ENCODE data around the gene ZNF473. TPM values are rescaled to one million over a fixed set of nuclear protein-coding genes. Genes with fewer than 3 reads are reported as not detected.
"Not testable (repeated sequence)": the region's sequence is repeated elsewhere in the genome, so short reads cannot be mapped to it uniquely, and the experiment has no call there.

The ZNF473 gene
- total RNA-seq, 1 donor from 2014 or later, result 11.8 TPM

- Mint-ChIP-seq H3K4me3 (no peak overlapping the region), H3K27me3 (ENCODE audit: insufficient read depth) (no peaks in the 10 kb centered on the region)
Observed at GRCh38 chr19:50065938-50066337, 40.1 kb downstream of the ZNF473 start.

DNA sequence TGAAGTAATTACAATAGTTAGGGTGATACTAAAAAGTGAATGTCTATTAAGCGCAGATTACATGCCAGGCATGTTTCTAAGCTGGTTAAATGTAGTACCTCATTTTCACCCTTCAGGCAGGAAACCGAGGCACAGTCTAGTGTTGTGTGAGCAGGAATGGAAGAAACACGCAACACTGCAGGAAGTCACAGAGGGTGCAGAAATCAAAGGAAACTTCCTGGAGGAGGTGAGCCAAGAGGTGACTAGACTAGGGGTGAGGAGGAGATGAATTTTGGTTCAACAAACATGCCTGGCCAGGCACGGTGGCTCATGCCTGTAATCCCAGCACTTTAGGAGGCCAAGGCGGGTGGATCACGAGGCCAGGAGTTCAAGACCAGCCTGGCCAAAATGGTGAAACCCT is 41.8 kb downstream of the ZNF473 start:
- Mint-ChIP-seq H3K27me3 (ENCODE audit: insufficient read depth) (no peaks in the 10 kb centered on the region), H3K4me1 (ENCODE audit: low read depth) (no peaks in the 10 kb centered on the region), H3K4me3 (no peak overlapping the region), H3K27ac (no peak overlapping the region), H3K36me3 (ENCODE audit: low read depth) (no peaks in the 10 kb centered on the region), H3K9me3 (no peaks in the 10 kb centered on the region)
- intact Hi-C loops (cut with micrococcal nuclease), result no loop called here
- DNase-seq (ENCODE audit: low spot score), result no peak

More at GRCh38 chr19:50065938-50066337, 40.1 kb downstream of the ZNF473 start:
- H3K4me1 Mint-ChIP-seq (ENCODE audit: low read depth), result no peaks in the 10 kb centered on the region
- intact Hi-C loops (cut with micrococcal nuclease), result no loop called here
- no peak overlapping the region for H3K27ac Mint-ChIP-seq
- H3K36me3 Mint-ChIP-seq (ENCODE audit: low read depth), result no peaks in the 10 kb centered on the region
- H3K9me3 Mint-ChIP-seq, result peaks cover 8% of the 10 kb centered on the region
- DNase-seq (ENCODE audit: low spot score), result no peak

DNA sequence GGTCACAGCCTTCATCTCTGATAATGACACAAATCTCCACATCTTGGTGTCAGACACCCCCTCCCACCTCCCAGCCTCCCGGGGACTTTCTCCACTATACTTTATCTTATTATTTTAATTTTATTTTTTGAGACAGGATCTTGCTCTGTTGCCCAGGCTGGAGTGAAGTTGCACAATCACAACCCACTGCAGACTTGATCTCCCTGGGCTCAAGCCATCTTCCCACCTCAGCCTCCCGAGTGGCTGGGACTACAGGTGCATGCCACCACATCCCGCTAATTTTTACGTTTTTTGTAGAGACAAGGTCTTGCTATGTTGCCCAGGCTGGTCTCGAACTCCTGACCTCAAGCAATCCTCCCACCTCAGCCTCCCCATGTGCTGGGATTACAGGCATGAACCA is 42.6 kb downstream of the ZNF473 start:
- H3K9me3 Mint-ChIP-seq; H3K27ac Mint-ChIP-seq; H3K27me3 Mint-ChIP-seq (ENCODE audit: insufficient read depth); H3K36me3 Mint-ChIP-seq (ENCODE audit: low read depth); H3K4me3 Mint-ChIP-seq; DNase-seq (ENCODE audit: low spot score); H3K4me1 Mint-ChIP-seq (ENCODE audit: low read depth); intact Hi-C loops (cut with micrococcal nuclease): not testable (repeated sequence)

GRCh38 chr19:50075076-50075475 is 49.3 kb downstream of the ZNF473 start:
- H3K27me3 Mint-ChIP-seq (ENCODE audit: insufficient read depth); H3K4me1 Mint-ChIP-seq (ENCODE audit: low read depth); H3K4me3 Mint-ChIP-seq; H3K9me3 Mint-ChIP-seq; intact Hi-C loops (cut with micrococcal nuclease); DNase-seq (ENCODE audit: low spot score); H3K27ac Mint-ChIP-seq; H3K36me3 Mint-ChIP-seq (ENCODE audit: low read depth): not testable (repeated sequence)

GRCh38 chr19:50075644-50076372 is 50.0 kb downstream of the ZNF473 start:
- intact Hi-C loops (cut with micrococcal nuclease); H3K27me3 Mint-ChIP-seq (ENCODE audit: insufficient read depth); H3K36me3 Mint-ChIP-seq (ENCODE audit: low read depth); H3K4me3 Mint-ChIP-seq; H3K4me1 Mint-ChIP-seq (ENCODE audit: low read depth); H3K9me3 Mint-ChIP-seq; H3K27ac Mint-ChIP-seq; DNase-seq (ENCODE audit: low spot score): not testable (repeated sequence)

- intact Hi-C loops (cut with micrococcal nuclease); H3K9me3 Mint-ChIP-seq; H3K36me3 Mint-ChIP-seq (ENCODE audit: low read depth): not testable (repeated sequence)
Observed at GRCh38 chr19:50076581-50077355, 51.0 kb downstream of the ZNF473 start.

GRCh38 chr19:50079014-50079413 is 53.2 kb downstream of the ZNF473 start:
- H3K27me3 Mint-ChIP-seq (ENCODE audit: insufficient read depth); H3K27ac Mint-ChIP-seq; H3K9me3 Mint-ChIP-seq; intact Hi-C loops (cut with micrococcal nuclease); H3K4me1 Mint-ChIP-seq (ENCODE audit: low read depth); H3K36me3 Mint-ChIP-seq (ENCODE audit: low read depth); H3K4me3 Mint-ChIP-seq; DNase-seq (ENCODE audit: low spot score): not testable (repeated sequence)

More at GRCh38 chr19:50076581-50077355, 51.0 kb downstream of the ZNF473 start:
- not testable (repeated sequence) for H3K4me3 Mint-ChIP-seq; H3K4me1 Mint-ChIP-seq (ENCODE audit: low read depth); H3K27me3 Mint-ChIP-seq (ENCODE audit: insufficient read depth); DNase-seq (ENCODE audit: low spot score); H3K27ac Mint-ChIP-seq

GRCh38 chr19:50084440-50084839 is 58.6 kb downstream of the ZNF473 start:
- H3K9me3 Mint-ChIP-seq; H3K27ac Mint-ChIP-seq; DNase-seq (ENCODE audit: low spot score); H3K27me3 Mint-ChIP-seq (ENCODE audit: insufficient read depth); intact Hi-C loops (cut with micrococcal nuclease); H3K4me3 Mint-ChIP-seq; H3K4me1 Mint-ChIP-seq (ENCODE audit: low read depth); H3K36me3 Mint-ChIP-seq (ENCODE audit: low read depth): not testable (repeated sequence)

GRCh38 chr19:50087153-50087552 is 61.3 kb downstream of the ZNF473 start:
- H3K4me1 Mint-ChIP-seq (ENCODE audit: low read depth); H3K9me3 Mint-ChIP-seq; DNase-seq (ENCODE audit: low spot score); H3K4me3 Mint-ChIP-seq; H3K27me3 Mint-ChIP-seq (ENCODE audit: insufficient read depth); H3K27ac Mint-ChIP-seq; intact Hi-C loops (cut with micrococcal nuclease); H3K36me3 Mint-ChIP-seq (ENCODE audit: low read depth): not testable (repeated sequence)

DNA sequence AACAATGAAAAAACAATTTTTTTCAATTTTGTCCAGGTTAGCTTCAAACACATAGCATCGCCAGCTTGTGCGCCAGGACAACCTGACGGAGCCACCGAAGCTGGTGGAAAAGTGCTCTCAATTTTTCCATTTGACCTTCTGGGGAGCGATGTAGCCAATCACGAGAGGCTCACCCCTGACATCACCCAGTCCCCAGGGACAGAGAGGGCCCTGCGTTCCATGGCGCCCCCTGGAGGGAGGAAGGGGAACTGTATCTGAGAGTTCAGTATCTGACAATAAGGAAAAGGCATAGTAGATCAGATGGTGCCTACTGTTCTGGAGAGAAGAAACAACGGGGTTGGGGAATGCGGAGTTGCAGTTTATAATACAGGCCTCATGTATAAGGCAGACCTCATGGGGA is 64.9 kb downstream of the ZNF473 start:
- not testable (repeated sequence) for H3K27ac Mint-ChIP-seq; H3K27me3 Mint-ChIP-seq (ENCODE audit: insufficient read depth); H3K4me3 Mint-ChIP-seq

DNA sequence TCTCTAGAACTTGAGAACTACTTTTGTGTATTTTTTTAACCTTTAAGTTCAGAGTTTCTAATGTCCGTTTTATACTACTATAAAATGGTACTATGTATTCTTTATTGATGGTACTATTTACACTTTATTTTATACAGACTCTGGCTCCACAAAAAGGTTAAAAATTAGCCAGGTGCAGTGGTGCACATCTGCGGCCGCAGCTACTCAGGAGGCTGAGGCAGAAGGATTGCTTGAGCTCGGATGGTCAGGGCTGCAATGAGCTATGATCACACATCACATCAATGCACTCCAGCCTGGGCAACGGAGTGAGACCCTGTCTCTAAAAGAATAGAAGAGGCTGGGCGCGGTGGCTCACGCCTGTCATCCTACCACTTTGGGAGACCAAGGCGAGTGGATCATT is 66.0 kb downstream of the ZNF473 start:
- H3K4me3 Mint-ChIP-seq; H3K4me1 Mint-ChIP-seq (ENCODE audit: low read depth); H3K36me3 Mint-ChIP-seq (ENCODE audit: low read depth); H3K9me3 Mint-ChIP-seq; DNase-seq (ENCODE audit: low spot score); H3K27me3 Mint-ChIP-seq (ENCODE audit: insufficient read depth); H3K27ac Mint-ChIP-seq; intact Hi-C loops (cut with micrococcal nuclease): not testable (repeated sequence)

More for the DNA sequence above, 64.9 kb downstream of the ZNF473 start:
- H3K9me3 Mint-ChIP-seq; H3K4me1 Mint-ChIP-seq (ENCODE audit: low read depth); intact Hi-C loops (cut with micrococcal nuclease); H3K36me3 Mint-ChIP-seq (ENCODE audit: low read depth): not testable (repeated sequence)
- DNase-seq (ENCODE audit: low spot score), result peak; percentile 4

GRCh38 chr19:50092597-50092996 is 66.8 kb downstream of the ZNF473 start:
- H3K36me3 Mint-ChIP-seq (ENCODE audit: low read depth); H3K9me3 Mint-ChIP-seq; H3K4me3 Mint-ChIP-seq; H3K27me3 Mint-ChIP-seq (ENCODE audit: insufficient read depth); intact Hi-C loops (cut with micrococcal nuclease); H3K27ac Mint-ChIP-seq; H3K4me1 Mint-ChIP-seq (ENCODE audit: low read depth); DNase-seq (ENCODE audit: low spot score): not testable (repeated sequence)

DNA sequence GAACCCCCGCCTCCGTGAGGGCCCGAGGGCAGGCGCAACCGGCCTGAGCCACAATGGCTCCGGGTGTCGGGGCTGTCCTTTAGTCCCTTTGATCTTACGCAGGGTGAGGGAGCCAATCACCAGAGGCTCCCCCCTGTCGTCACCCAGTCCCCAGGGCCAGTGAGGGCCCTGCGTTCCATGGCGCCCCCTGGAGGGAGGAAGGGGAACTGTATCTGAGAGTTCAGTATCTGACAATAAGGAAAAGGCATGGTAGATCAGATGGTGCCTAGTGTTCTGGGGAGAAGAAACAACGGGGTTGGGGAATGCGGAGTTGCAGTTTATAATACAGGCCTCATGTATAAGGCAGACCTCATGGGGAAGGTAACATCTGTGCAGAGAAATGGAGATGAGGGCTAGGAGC is 72.1 kb downstream of the ZNF473 start:
- DNase-seq (ENCODE audit: low spot score); H3K36me3 Mint-ChIP-seq (ENCODE audit: low read depth); H3K4me3 Mint-ChIP-seq; intact Hi-C loops (cut with micrococcal nuclease); H3K4me1 Mint-ChIP-seq (ENCODE audit: low read depth); H3K27me3 Mint-ChIP-seq (ENCODE audit: insufficient read depth); H3K27ac Mint-ChIP-seq; H3K9me3 Mint-ChIP-seq: not testable (repeated sequence)

All from activated T-helper 1 cell treated with anti-CD3 and anti-CD28 coated beads, Interleukin-12 subunit alpha, Interleukin-12 subunit beta, Interleukin-2, Interleukin-4 antibody, amounts not matched to agents 30 ng/mL and 10 ng/mL and 1 ng/mL, durations not matched to agents 14 hours and 24 hours and 36 hours (primary cell).